K562 (cell line): ENCODE measurements around the gene RABL6. TPM values are rescaled to one million over a fixed set of nuclear protein-coding genes. Genes with fewer than 3 reads are reported as not detected.

Experiments used
- BACH1 ChIP-seq: fragments of 200-800 bp; sonication (Bioruptor generic); IDR thresholded peaks from 2 replicates; pipeline ENCODE4 v1.6.1; 2016; ENCODE audit warnings: missing genetic modification characterization, missing compliant biosample characterization
- COPS2 ChIP-seq: fragments of 450-650 bp; conservative IDR thresholded peaks from 2 replicates; pipeline ENCODE4 v1.6.1; 2016; ENCODE audit warnings: mild to moderate bottlenecking, moderate library complexity
- CSDE1 ChIP-seq, 2 experiments: fragments of 450-650 bp; IDR thresholded peaks; 2 replicates each; pipeline ENCODE4 v1.6.1; 2016; ENCODE audit warnings: mild to moderate bottlenecking in 1 of 2
- HNRNPUL1 ChIP-seq: fragments of 200-400 bp; formaldehyde crosslinking; IDR thresholded peaks from 2 replicates; pipeline ENCODE4 v1.6.1; 2017; ENCODE audit warnings: low read length
- KHSRP ChIP-seq: fragments of 450-650 bp; IDR thresholded peaks from 2 replicates; pipeline ENCODE4 v1.6.1; 2017
- RBM15 ChIP-seq: fragments of 200-400 bp; formaldehyde crosslinking; IDR thresholded peaks from 2 replicates; pipeline ENCODE4 v1.6.1; 2018; ENCODE audit warnings: mild to moderate bottlenecking, low read length, moderate library complexity; ENCODE audit not compliant: insufficient read depth
- USF2 ChIP-seq: sonication (generic); formaldehyde crosslinking; IDR thresholded peaks from 2 replicates; pipeline ENCODE4 v1.5.0; 2020; ENCODE audit warnings: missing genetic modification reagents
- XRCC3 ChIP-seq: fragments of 450-650 bp; IDR thresholded peaks from 2 replicates; pipeline ENCODE4 v1.6.1; 2017; ENCODE audit warnings: mild to moderate bottlenecking, moderate library complexity
- ZBTB40 ChIP-seq, 2 experiments: fragments of 450-650 bp in 1 of 2; sonication (generic) in 1 of 2; formaldehyde crosslinking in 1 of 2; IDR thresholded peaks; 2 replicates each; pipeline versions ENCODE4 v1.7.1 to v1.9.0; 2016 to 2022; ENCODE audit warnings: inconsistent platforms in 1 of 2, mild to moderate bottlenecking in 1 of 2, missing genetic modification reagents in 1 of 2
- ZNF224 ChIP-seq: sonication (generic); formaldehyde crosslinking; IDR thresholded peaks from 2 replicates; pipeline ENCODE4 v1.8.0; 2022; ENCODE audit warnings: mild to moderate bottlenecking, missing genetic modification reagents
- ZNF395 ChIP-seq: fragments of 200-800 bp; sonication (Bioruptor generic); IDR thresholded peaks from 2 replicates; pipeline ENCODE4 v1.6.1; 2017; ENCODE audit warnings: missing genetic modification characterization, missing compliant biosample characterization
- ZNF398 ChIP-seq: fragments of 250-450 bp; sonication (Bioruptor Pico); IDR thresholded peaks from 2 replicates; pipeline ENCODE4 v1.8.0; 2021; ENCODE audit warnings: moderate library complexity, mild to moderate bottlenecking, inconsistent platforms
- polyA plus RNA-seq, 8 experiments: library from polyadenylated mRNA; depleted of rRNA in 4 of 8; stranded (reverse) in 5 of 8; unstranded in 3 of 8; fragments of >200 nt; fragmentation: Nextera tagmentation in 2 of 8; fragmentation: Illumina TruSeq in 1 of 8; extraction: Ambion mirVana in 2 of 8; extraction: Trizol in 1 of 8; gene quantifications; 2 replicates each; pipeline versions ENCODE4 v1.2.1 to v1.2.3, GENCODE V29; 2011 to 2014; ENCODE audit warnings: inconsistent platforms in 1 of 8, missing spikeins in 1 of 8
- total RNA-seq, 7 experiments: library from RNA; depleted of rRNA in 6 of 7; stranded (reverse); fragments of >200 nt in 6 of 7; fragmentation: Illumina TruSeq in 2 of 7; extraction: Trizol in 2 of 7; gene quantifications; 2 replicates each; pipeline versions ENCODE4 v1.2.1 to v1.2.3, GENCODE V29; 2011 to 2021; ENCODE audit warnings: low replicate concordance in 1 of 7

Gene RABL6
- total and polyA plus RNA-seq, 9 of the 15 experiments (the other 6 are each of a cell fraction or from before 2014, with no cell fraction given), result 5.6 to 181 (median 84.5) TPM

GRCh38 chr9:136773386-136774044, 34.2 kb upstream of the RABL6 start (continued):
- TF ChIP-seq USF2 (CRISPR knock-in tag), result peak; percentile 98
- no peak for TF ChIP-seq HNRNPUL1
- no peak for TF ChIP-seq ZNF395 (CRISPR knock-in tag)
- no peak for TF ChIP-seq ZNF398 (CRISPR knock-in tag)
- TF ChIP-seq XRCC3, result no peak
- TF ChIP-seq RBM15, result no peak
- TF ChIP-seq ZBTB40 (IDR thresholded peaks at IDR 0.05), result no peak
- TF ChIP-seq ZBTB40 (CRISPR knock-in tag; IDR thresholded peaks at IDR 0.05), result no peak
- TF ChIP-seq CSDE1 (IDR thresholded peaks at IDR 0.05), result no peak
- TF ChIP-seq KHSRP, result no peak
- no peak for TF ChIP-seq ZNF224
- TF ChIP-seq COPS2, result no peak
- no peak for TF ChIP-seq BACH1 (tag)
